ENCODE measurements around the gene ADAM12. TPM values are rescaled to one million over a fixed set of nuclear protein-coding genes. Genes with fewer than 3 reads are reported as not detected.

Gene ADAM12
- total and polyA plus RNA-seq, 2 donors (not counting 3 experiments of a cell fraction or from before 2014, with no cell fraction given): 0.22 to 0.33 TPM

DNA sequence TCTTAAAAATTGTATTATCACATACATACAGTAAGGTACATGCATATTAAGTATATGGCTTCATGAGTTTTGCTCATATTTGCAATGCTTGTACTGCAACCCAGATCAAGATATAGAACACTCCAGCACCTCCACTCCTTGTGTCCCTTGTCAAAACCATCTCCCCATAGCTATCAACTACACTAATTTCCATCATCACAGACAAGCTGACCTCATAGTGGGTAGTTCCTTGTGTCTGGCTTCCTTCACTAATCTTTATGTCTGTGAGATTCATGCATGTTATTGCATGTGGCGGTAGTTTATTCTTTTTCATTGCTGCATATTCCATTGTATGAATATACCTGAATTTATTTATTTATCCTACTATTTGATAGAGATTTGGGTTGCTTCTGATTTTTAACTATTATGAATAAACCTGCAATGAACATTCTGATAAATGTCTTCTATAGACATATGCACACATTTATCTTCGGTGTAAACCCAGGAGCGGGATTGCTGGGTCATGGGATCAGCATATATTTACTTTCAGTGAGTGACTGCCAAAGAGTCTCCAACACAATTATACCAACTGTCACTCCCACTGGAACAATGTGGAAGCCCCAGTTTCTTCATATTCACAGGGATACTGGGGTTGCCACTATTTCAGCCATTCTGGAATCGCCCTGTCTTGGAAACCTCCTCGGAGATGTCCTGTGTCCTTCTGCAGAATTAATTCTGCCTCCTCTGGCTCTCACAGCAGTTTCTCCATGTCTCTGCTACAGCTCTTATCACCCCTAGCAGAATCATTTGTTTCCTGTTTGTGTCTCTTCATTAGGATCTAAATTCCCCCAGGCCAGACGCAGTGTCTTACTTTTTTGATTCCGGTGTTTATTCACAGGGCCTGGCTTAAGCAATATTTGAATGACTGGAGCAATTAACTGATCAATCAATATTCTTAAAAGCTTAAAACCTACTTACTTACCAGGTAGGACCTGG, 14.7 kb upstream of the ADAM12 start:
- no peak overlapping the region for H3K4me3 ChIP-seq (replicated peaks in 1 of 3; ENCODE audit: insufficient read depth in 1 of 3, low read depth in 1 of 3, low read length in 3 of 3)
- H3K9ac ChIP-seq (replicated peaks; ENCODE audit: extremely low read depth, insufficient read depth, low read length): no peak overlapping the region
- CTCF ChIA-PET: no interaction called here
- H3K9me3 ChIP-seq (replicated peaks; ENCODE audit: control insufficient read depth, insufficient read depth, low read length): no peaks in the 10 kb centered on the region
- dilution Hi-C loops (cut with MboI; ENCODE audit: extremely low pct_ligation_motif_present, low sequenced_read_pairs): no loop called here
- no peak for DNase-seq (ENCODE audit: low read depth, low spot score)
- no peak overlapping the region for H3K27ac ChIP-seq (ENCODE audit: insufficient read depth, low read depth, low read length)
- POLR2A ChIA-PET: no interaction called here
- no peak for FAIRE-seq
- no peaks in the 10 kb centered on the region for H3K36me3 ChIP-seq (ENCODE audit: control insufficient read depth in 2 of 2, extremely low read depth in 1 of 2, insufficient read depth in 2 of 2, low read length in 2 of 2)
- H2AFZ ChIP-seq (ENCODE audit: low read depth, low read length): no peak overlapping the region
- no peaks in the 10 kb centered on the region for H3K4me1 ChIP-seq (ENCODE audit: control insufficient read depth, extremely low read depth, insufficient read depth, low read length)
- no peaks in the 10 kb centered on the region for H4K20me1 ChIP-seq (replicated peaks; ENCODE audit: control insufficient read depth, extremely low read depth, insufficient read depth, low read length)
- H3K27me3 ChIP-seq (ENCODE audit: control insufficient read depth in 2 of 2, insufficient read depth in 2 of 2, low read length in 2 of 2): no peaks in the 10 kb centered on the region
- intact Hi-C loops (cut with micrococcal nuclease): no loop called here
- no TSS peak for BruUV-seq (replicated peaks)
- H3K79me2 ChIP-seq (ENCODE audit: control insufficient read depth, insufficient read depth, low read length): no peaks in the 10 kb centered on the region
- no peak for TF ChIP-seq EZH2 (IDR thresholded peaks at IDR 0.05; ENCODE audit: borderline replicate concordance, low read depth, low read length, severe bottlenecking)
- TF ChIP-seq FOS (IDR thresholded peaks at IDR 0.05; ENCODE audit: borderline replicate concordance, insufficient read depth, low read length): no peak
- TF ChIP-seq, protein P1, sequence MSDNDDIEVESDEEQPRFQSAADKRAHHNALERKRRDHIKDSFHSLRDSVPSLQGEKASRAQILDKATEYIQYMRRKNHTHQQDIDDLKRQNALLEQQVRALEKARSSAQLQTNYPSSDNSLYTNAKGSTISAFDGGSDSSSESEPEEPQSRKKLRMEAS (IDR thresholded peaks at IDR 0.05; ENCODE audit: insufficient read depth, insufficient read length): no peak
- TF ChIP-seq, protein P2, sequence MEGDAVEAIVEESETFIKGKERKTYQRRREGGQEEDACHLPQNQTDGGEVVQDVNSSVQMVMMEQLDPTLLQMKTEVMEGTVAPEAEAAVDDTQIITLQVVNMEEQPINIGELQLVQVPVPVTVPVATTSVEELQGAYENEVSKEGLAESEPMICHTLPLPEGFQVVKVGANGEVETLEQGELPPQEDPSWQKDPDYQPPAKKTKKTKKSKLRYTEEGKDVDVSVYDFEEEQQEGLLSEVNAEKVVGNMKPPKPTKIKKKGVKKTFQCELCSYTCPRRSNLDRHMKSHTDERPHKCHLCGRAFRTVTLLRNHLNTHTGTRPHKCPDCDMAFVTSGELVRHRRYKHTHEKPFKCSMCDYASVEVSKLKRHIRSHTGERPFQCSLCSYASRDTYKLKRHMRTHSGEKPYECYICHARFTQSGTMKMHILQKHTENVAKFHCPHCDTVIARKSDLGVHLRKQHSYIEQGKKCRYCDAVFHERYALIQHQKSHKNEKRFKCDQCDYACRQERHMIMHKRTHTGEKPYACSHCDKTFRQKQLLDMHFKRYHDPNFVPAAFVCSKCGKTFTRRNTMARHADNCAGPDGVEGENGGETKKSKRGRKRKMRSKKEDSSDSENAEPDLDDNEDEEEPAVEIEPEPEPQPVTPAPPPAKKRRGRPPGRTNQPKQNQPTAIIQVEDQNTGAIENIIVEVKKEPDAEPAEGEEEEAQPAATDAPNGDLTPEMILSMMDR (IDR thresholded peaks at IDR 0.05; ENCODE audit: extremely low read depth in 1 of 2, insufficient read depth in 1 of 2, low read depth in 1 of 2, low read length in 2 of 2): no peak
- TF ChIP-seq GATA2 (IDR thresholded peaks at IDR 0.05; ENCODE audit: insufficient read depth, insufficient read length, low read depth, low read length): no peak
- no peak for TF ChIP-seq MYC (IDR thresholded peaks at IDR 0.05; ENCODE audit: low read depth, low read length)
- no peak for TF ChIP-seq JUN (IDR thresholded peaks at IDR 0.05; ENCODE audit: borderline replicate concordance, insufficient read depth, insufficient read length, low read depth)
- TF ChIP-seq POLR2AphosphoS5 (IDR thresholded peaks at IDR 0.05; ENCODE audit: insufficient read depth, low read depth, low read length): no peak
- TF ChIP-seq POLR2A (IDR thresholded peaks at IDR 0.05; ENCODE audit: low read depth, low read length): no peak
- no peaks in the 10 kb centered on the region for H3K9me1 ChIP-seq (replicated peaks; ENCODE audit: control insufficient read depth, extremely low read depth, insufficient read depth, low read length)
- no peak overlapping the region for H3K4me2 ChIP-seq (ENCODE audit: insufficient read depth, low read length)
